Astrocyte of the cerebellum (primary cell): Measurements from ENCODE around the gene EXOC8.

Experiments used
- DNase-seq: peaks from one replicate; pipeline ENCODE4 v3.0.0-alpha.2; 2011; ENCODE audit warnings: low read depth
- H3K4me3 ChIP-seq: 2 replicates; pipeline ENCODE4 v1.5.1; 2011; ENCODE audit warnings: mild to moderate bottlenecking, low read depth, low read length, moderate library complexity
- in situ Hi-C: cut with HindIII; loops from 2 replicates; pipeline ENCODE4 v1.10.0; 2017; ENCODE audit warnings: low sequenced_read_pairs
- TF ChIP-seq, protein P1 (sequence below): IDR thresholded peaks from 2 replicates; pipeline ENCODE4 v1.5.1; 2012; ENCODE audit warnings: low read length, low read depth, moderate library complexity, mild to moderate bottlenecking; ENCODE audit errors: missing control alignments

Gene EXOC8

DNA sequence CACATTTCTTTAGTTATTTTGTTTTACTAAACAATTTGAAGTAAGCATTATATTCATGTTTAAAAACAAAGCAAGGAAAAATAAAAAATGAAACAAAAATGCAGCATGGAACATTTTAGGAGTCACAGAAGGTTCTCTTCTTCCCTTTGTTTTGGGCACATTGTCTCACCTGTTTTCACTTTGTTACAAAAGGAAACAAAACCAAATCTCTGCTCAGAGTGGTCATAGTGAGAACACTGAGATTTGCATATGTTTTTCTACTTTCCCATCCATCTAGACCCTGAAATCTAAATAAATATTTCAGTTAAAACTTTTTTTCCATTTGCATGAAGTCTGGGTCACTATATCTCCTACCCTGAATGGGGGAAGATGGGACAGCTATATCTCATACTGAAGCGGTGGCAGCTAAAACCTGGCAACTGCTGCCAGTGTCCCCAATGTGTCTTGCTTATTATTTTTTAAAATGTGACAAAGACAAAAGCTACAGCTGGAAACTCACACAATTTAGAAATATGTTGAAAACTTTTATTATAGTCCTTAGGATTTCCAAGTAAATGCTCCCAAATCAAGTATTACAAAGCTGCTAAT is 3.5 kb downstream of the EXOC8 start:
- TF ChIP-seq, protein P1, sequence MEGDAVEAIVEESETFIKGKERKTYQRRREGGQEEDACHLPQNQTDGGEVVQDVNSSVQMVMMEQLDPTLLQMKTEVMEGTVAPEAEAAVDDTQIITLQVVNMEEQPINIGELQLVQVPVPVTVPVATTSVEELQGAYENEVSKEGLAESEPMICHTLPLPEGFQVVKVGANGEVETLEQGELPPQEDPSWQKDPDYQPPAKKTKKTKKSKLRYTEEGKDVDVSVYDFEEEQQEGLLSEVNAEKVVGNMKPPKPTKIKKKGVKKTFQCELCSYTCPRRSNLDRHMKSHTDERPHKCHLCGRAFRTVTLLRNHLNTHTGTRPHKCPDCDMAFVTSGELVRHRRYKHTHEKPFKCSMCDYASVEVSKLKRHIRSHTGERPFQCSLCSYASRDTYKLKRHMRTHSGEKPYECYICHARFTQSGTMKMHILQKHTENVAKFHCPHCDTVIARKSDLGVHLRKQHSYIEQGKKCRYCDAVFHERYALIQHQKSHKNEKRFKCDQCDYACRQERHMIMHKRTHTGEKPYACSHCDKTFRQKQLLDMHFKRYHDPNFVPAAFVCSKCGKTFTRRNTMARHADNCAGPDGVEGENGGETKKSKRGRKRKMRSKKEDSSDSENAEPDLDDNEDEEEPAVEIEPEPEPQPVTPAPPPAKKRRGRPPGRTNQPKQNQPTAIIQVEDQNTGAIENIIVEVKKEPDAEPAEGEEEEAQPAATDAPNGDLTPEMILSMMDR, result no peak
- H3K4me3 ChIP-seq, result peak overlapping the region; percentile 78
- in situ Hi-C loops, result no loop called here
- DNase-seq, result no peak

DNA sequence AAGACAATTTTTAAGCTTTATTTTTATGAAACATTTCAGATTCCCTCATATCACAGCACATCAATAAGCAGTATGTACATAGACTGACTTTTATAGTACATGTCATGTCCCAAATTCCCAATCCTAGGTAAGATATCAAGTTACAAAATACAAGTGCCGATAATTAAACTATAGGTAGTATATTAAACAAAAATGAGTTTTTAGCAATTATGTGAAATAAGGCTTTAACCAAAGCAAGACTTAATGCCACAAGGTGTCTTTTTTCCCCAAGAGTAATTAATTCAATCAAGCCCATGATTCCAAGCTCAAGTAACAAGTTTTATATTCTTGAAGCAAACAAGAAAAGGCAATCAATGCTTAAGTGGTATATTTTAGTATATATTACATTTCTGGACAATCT is 4.9 kb downstream of the EXOC8 start:
- TF ChIP-seq, protein P1, result no peak
- in situ Hi-C loops, result no loop called here
- no peak for DNase-seq
- H3K4me3 ChIP-seq, result no peak overlapping the region

DNA sequence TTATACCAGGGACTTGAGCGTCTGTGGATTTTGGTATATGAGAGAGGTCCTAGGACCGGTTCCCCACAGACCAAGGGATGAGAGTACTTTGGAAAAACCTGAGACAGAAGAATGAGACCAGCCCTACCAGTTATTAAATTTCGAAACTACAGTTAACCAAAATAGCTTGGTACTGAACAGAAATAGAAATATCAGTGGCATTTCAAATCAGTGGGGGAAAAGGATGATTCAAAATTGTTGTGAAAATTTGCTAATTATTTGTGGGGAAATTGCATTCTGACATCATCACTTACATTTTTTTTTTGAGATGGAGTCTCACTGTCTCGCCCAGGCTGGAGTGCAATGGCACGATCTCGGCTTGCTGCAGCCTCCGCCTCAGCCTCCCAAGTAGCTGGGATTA is 8.2 kb downstream of the EXOC8 start:
- in situ Hi-C loops, result no loop called here
- no peak for DNase-seq
- TF ChIP-seq, protein P1, result no peak
- no peak overlapping the region for H3K4me3 ChIP-seq

GRCh38 chr1:231327617-231328016 is 10.0 kb downstream of the EXOC8 start:
- DNase-seq, result no peak
- H3K4me3 ChIP-seq, result no peak overlapping the region
- TF ChIP-seq, protein P1, result no peak
- in situ Hi-C loops, result no loop called here

DNA sequence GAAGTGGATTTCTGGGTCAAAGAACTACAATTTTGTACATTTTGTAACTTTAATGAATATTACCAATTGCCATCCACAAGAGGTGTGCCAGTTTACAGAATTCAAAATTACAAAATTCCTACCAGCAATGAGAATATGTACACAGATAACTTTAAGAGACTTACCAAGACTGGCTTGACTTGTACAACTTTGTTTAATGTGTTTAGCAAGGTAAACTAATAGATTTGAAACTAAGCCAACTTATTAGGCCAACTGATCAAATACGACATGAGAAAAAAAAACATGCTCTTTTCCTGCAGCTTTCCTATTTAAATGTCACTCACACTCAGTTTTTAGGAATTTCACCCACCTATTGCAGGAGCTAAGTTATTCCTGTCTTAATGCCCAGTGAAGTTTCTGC is 11.4 kb downstream of the EXOC8 start:
- in situ Hi-C loops, result no loop called here

DNA sequence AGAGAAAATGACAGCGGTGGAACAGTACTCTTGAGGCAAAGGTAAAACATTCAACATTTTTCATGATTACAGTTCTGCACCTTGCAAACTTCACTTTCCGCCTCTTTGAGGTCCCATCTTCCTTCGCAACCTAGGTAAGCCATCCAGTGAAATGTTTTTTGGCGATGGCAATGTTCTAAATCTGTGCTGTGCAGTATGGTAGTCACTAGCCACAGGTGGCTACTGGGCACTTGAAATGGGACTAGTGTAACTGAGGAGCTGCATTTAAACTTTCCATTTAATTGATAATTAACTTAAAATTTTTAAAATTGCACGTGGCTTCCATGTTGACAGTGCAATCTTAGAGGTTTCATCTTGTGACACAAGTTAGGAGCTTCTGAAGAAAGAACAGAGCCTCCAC is 13.0 kb downstream of the EXOC8 start:
- TF ChIP-seq, protein P1, result no peak
- DNase-seq, result no peak
- no peak overlapping the region for H3K4me3 ChIP-seq
- in situ Hi-C loops, result no loop called here

More for the DNA sequence above, 11.4 kb downstream of the EXOC8 start:
- H3K4me3 ChIP-seq, result no peak overlapping the region
- DNase-seq, result no peak
- TF ChIP-seq, protein P1, result no peak
